Liver (tissue), 9 donors: ENCODE results near the gene AK3. TPM values are rescaled to one million over a fixed set of nuclear protein-coding genes. Genes with fewer than 3 reads are reported as not detected.

ENCODE experiments used
- DNase-seq: peaks from one replicate; pipeline ENCODE4 v3.0.0-alpha.2; 2017; ENCODE audit warnings: low spot score
- H3K27ac ChIP-seq, 2 donors: one replicate each; pipeline ENCODE4 v1.7.0; 2013; ENCODE audit warnings: inconsistent platforms in 2 of 2, low read length in 2 of 2, control low read depth in 1 of 2, low read depth in 1 of 2, mild to moderate bottlenecking in 1 of 2
- H3K27me3 ChIP-seq, 4 donors: one replicate each; pipeline versions ENCODE4 v1.6.1 to v1.7.0; 2013; ENCODE audit warnings: low read length in 3 of 4, inconsistent platforms in 1 of 4, mild to moderate bottlenecking in 1 of 4, moderate library complexity in 1 of 4; ENCODE audit not compliant: control insufficient read depth in 4 of 4, insufficient read depth in 4 of 4
- H3K36me3 ChIP-seq, 4 donors: one replicate each; pipeline versions ENCODE4 v1.6.1 to v1.7.0; 2013; ENCODE audit warnings: low read length in 3 of 4, mild to moderate bottlenecking in 3 of 4, low read depth in 1 of 4, moderate library complexity in 1 of 4; ENCODE audit not compliant: control insufficient read depth in 4 of 4, insufficient read depth in 3 of 4
- H3K4me1 ChIP-seq, 4 donors: one replicate each; pipeline versions ENCODE4 v1.6.1 to v1.7.0; 2013; ENCODE audit warnings: low read length in 3 of 4, mild to moderate bottlenecking in 3 of 4, moderate library complexity in 1 of 4; ENCODE audit not compliant: control insufficient read depth in 4 of 4, insufficient read depth in 4 of 4
- H3K4me3 ChIP-seq, 3 donors: one replicate each; pipeline versions ENCODE4 v1.6.1 to v1.7.0; 2013; ENCODE audit warnings: low read length in 3 of 3, control low read depth in 1 of 3, low read depth in 1 of 3, mild to moderate bottlenecking in 1 of 3
- H3K9ac ChIP-seq, 2 donors: one replicate each; pipeline ENCODE4 v1.7.0; 2013; ENCODE audit warnings: low read length in 2 of 2, mild to moderate bottlenecking in 2 of 2, moderate library complexity in 2 of 2, control low read depth in 1 of 2, low read depth in 1 of 2
- H3K9me3 ChIP-seq, 4 donors: one replicate each; pipeline versions ENCODE4 v1.6.1 to v1.7.0; 2013; ENCODE audit warnings: low read length in 3 of 4; ENCODE audit not compliant: control insufficient read depth in 4 of 4
- ATF3 ChIP-seq: IDR thresholded peaks from 2 replicates; pipeline ENCODE4 v1.6.1; 2016; ENCODE audit warnings: antibody characterized with exemption
- EGR1 ChIP-seq, 2 donors: IDR thresholded peaks; 2 replicates each; pipeline ENCODE4 v1.6.1; 2016 to 2018; ENCODE audit warnings: antibody characterized with exemption in 2 of 2, low read depth in 2 of 2
- FOXA1 ChIP-seq: IDR thresholded peaks from 2 replicates; pipeline ENCODE4 v1.6.1; 2016; ENCODE audit warnings: antibody characterized with exemption
- FOXA2 ChIP-seq: IDR thresholded peaks from 2 replicates; pipeline ENCODE4 v1.6.1; 2016; ENCODE audit warnings: antibody characterized with exemption
- GABPA ChIP-seq, 2 donors: IDR thresholded peaks in 1 of 2; conservative IDR thresholded peaks in 1 of 2; 2 replicates each; pipeline ENCODE4 v1.6.1; 2016; ENCODE audit warnings: antibody characterized with exemption in 2 of 2, mild to moderate bottlenecking in 1 of 2, moderate library complexity in 1 of 2
- HNF4A ChIP-seq, 2 donors: conservative IDR thresholded peaks; 2 replicates each; pipeline ENCODE4 v1.6.1; 2016; ENCODE audit warnings: antibody characterized with exemption in 2 of 2, mild to moderate bottlenecking in 2 of 2
- HNF4G ChIP-seq: IDR thresholded peaks from 2 replicates; pipeline ENCODE4 v1.6.1; 2016; ENCODE audit warnings: antibody characterized with exemption
- JUND ChIP-seq, 2 donors: IDR thresholded peaks; 2 replicates each; pipeline ENCODE4 v1.6.1; 2016; ENCODE audit warnings: antibody characterized with exemption in 2 of 2
- MAX ChIP-seq: IDR thresholded peaks from 2 replicates; pipeline ENCODE4 v1.6.1; 2016; ENCODE audit warnings: antibody characterized with exemption
- NR2F2 ChIP-seq: IDR thresholded peaks from 2 replicates; pipeline ENCODE4 v1.6.1; 2016; ENCODE audit warnings: antibody characterized with exemption
- RAD21 ChIP-seq, 2 donors: IDR thresholded peaks; 2 replicates each; pipeline ENCODE4 v1.6.1; 2016; ENCODE audit warnings: antibody characterized with exemption in 2 of 2, mild to moderate bottlenecking in 2 of 2
- RXRA ChIP-seq, 2 donors: IDR thresholded peaks; 2 replicates each; pipeline ENCODE4 v1.6.1; 2017 to 2018; ENCODE audit warnings: antibody characterized with exemption in 2 of 2, mild to moderate bottlenecking in 1 of 2
- SP1 ChIP-seq: IDR thresholded peaks from 2 replicates; pipeline ENCODE4 v1.6.1; 2018; ENCODE audit warnings: antibody characterized with exemption, mild to moderate bottlenecking
- TAF1 ChIP-seq: conservative IDR thresholded peaks from 2 replicates; pipeline ENCODE4 v1.6.1; 2016; ENCODE audit warnings: antibody characterized with exemption, mild to moderate bottlenecking
- YY1 ChIP-seq: IDR thresholded peaks from 2 replicates; pipeline ENCODE4 v1.6.1; 2016; ENCODE audit warnings: antibody characterized with exemption, mild to moderate bottlenecking
- WGBS: extraction: QIAGEN DNeasy Blood & Tissue Kit; methylation state at CpG from one replicate; pipeline ENCODE4 v1.1.7; 2013; 5-methylcytosine and 5-hydroxymethylcytosine counted together
- polyA plus RNA-seq, 2 donors: library from polyadenylated mRNA; stranded (reverse) in 1 of 2; unstranded in 1 of 2; fragments of 200-250 nt in 1 of 2; fragments of >200 nt in 1 of 2; fragmentation: Nextera tagmentation in 1 of 2; extraction: Ambion mirVana in 1 of 2; gene quantifications; one replicate each; pipeline versions ENCODE4 v1.2.1 to v1.2.3, GENCODE V29; 2013 to 2015
- total RNA-seq, 2 donors: library from RNA; depleted of rRNA; stranded (reverse); fragments of >200 nt; gene quantifications; one replicate each; pipeline ENCODE4 v1.2.3, GENCODE V29; 2014
- TF ChIP-seq, protein P1 (sequence below): fragments of 150-350 bp; IDR thresholded peaks from 2 replicates; pipeline ENCODE4 v1.5.1; 2017; ENCODE audit warnings: improper control_type of control experiment, low read depth, low read length; ENCODE audit not compliant: missing input control
- TF ChIP-seq, protein P2 (sequence below): IDR thresholded peaks from 2 replicates; pipeline ENCODE4 v1.6.1; 2016; ENCODE audit warnings: antibody characterized with exemption
- TF ChIP-seq, protein P3 (sequence below): IDR thresholded peaks from 2 replicates; pipeline ENCODE4 v1.6.1; 2016; ENCODE audit warnings: antibody characterized with exemption, mild to moderate bottlenecking
- donor health status: healthy.
- donor health status: healthy.
- donor health status: healthy.
- donor health status: healthy.
- donor health status: healthy.

Gene AK3
- total and polyA plus RNA-seq, 4 donors: 70.6 to 181 (median 101) TPM

- H3K27ac ChIP-seq: no peak overlapping the region
- H3K4me3 ChIP-seq: no peak overlapping the region
- peak overlapping the region in 1 of 2 donors; percentile 26 for H3K9ac ChIP-seq
- H3K27me3 ChIP-seq: no peaks in the 10 kb centered on the region
- TF ChIP-seq, protein P1, sequence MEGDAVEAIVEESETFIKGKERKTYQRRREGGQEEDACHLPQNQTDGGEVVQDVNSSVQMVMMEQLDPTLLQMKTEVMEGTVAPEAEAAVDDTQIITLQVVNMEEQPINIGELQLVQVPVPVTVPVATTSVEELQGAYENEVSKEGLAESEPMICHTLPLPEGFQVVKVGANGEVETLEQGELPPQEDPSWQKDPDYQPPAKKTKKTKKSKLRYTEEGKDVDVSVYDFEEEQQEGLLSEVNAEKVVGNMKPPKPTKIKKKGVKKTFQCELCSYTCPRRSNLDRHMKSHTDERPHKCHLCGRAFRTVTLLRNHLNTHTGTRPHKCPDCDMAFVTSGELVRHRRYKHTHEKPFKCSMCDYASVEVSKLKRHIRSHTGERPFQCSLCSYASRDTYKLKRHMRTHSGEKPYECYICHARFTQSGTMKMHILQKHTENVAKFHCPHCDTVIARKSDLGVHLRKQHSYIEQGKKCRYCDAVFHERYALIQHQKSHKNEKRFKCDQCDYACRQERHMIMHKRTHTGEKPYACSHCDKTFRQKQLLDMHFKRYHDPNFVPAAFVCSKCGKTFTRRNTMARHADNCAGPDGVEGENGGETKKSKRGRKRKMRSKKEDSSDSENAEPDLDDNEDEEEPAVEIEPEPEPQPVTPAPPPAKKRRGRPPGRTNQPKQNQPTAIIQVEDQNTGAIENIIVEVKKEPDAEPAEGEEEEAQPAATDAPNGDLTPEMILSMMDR: peak; percentile 81
- TF ChIP-seq GABPA (IDR thresholded peaks at IDR 0.05 in 1 of 2, conservative IDR thresholded peaks at IDR 0.05 in 1 of 2) (no peak), ATF3 (no peak), FOXA1 (peak; percentile 52), HNF4A (conservative IDR thresholded peaks at IDR 0.05) (peak in 1 of 2 donors; percentile 18), TAF1 (no peak), HNF4G (no peak), FOXA2 (peak; percentile 55), MAX (no peak), RAD21 (IDR thresholded peaks at IDR 0.05) (peak; percentile 95 to 97), YY1 (no peak), JUND (IDR thresholded peaks at IDR 0.05) (no peak)
- H3K36me3 ChIP-seq: no peaks in the 10 kb centered on the region
- H3K4me1 ChIP-seq: peaks cover 0 to 10% (median 3%) of the 10 kb centered on the region in 4 donors
- DNase-seq: peak; percentile 88
- H3K9me3 ChIP-seq: no peaks in the 10 kb centered on the region
- WGBS: 26% methylated on average over 22 of the region's 22 CpGs
Measured at GRCh38 chr9:4762108-4762885, 21.3 kb upstream of the AK3 start.

GRCh38 chr9:4760122-4760521, 19.1 kb upstream of the AK3 start:
- TF ChIP-seq HNF4A (conservative IDR thresholded peaks at IDR 0.05): no peak
- TF ChIP-seq ATF3: no peak
- no peak for TF ChIP-seq RXRA (IDR thresholded peaks at IDR 0.05)
- no peak for TF ChIP-seq GABPA (IDR thresholded peaks at IDR 0.05 in 1 of 2, conservative IDR thresholded peaks at IDR 0.05 in 1 of 2)
- no peak for TF ChIP-seq NR2F2
- no peak for TF ChIP-seq HNF4G
- TF ChIP-seq, protein P2, sequence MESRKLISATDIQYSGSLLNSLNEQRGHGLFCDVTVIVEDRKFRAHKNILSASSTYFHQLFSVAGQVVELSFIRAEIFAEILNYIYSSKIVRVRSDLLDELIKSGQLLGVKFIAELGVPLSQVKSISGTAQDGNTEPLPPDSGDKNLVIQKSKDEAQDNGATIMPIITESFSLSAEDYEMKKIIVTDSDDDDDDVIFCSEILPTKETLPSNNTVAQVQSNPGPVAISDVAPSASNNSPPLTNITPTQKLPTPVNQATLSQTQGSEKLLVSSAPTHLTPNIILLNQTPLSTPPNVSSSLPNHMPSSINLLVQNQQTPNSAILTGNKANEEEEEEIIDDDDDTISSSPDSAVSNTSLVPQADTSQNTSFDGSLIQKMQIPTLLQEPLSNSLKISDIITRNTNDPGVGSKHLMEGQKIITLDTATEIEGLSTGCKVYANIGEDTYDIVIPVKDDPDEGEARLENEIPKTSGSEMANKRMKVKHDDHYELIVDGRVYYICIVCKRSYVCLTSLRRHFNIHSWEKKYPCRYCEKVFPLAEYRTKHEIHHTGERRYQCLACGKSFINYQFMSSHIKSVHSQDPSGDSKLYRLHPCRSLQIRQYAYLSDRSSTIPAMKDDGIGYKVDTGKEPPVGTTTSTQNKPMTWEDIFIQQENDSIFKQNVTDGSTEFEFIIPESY: no peak
- TF ChIP-seq, protein P1: no peak
- TF ChIP-seq FOXA2: no peak
- TF ChIP-seq TAF1: no peak
- TF ChIP-seq YY1: no peak
- no peak for TF ChIP-seq EGR1 (IDR thresholded peaks at IDR 0.05; ENCODE audit: low read depth in 2 of 2)
- no peak for TF ChIP-seq JUND (IDR thresholded peaks at IDR 0.05)
- TF ChIP-seq MAX: no peak
- no peak for TF ChIP-seq SP1
- TF ChIP-seq, protein P3, sequence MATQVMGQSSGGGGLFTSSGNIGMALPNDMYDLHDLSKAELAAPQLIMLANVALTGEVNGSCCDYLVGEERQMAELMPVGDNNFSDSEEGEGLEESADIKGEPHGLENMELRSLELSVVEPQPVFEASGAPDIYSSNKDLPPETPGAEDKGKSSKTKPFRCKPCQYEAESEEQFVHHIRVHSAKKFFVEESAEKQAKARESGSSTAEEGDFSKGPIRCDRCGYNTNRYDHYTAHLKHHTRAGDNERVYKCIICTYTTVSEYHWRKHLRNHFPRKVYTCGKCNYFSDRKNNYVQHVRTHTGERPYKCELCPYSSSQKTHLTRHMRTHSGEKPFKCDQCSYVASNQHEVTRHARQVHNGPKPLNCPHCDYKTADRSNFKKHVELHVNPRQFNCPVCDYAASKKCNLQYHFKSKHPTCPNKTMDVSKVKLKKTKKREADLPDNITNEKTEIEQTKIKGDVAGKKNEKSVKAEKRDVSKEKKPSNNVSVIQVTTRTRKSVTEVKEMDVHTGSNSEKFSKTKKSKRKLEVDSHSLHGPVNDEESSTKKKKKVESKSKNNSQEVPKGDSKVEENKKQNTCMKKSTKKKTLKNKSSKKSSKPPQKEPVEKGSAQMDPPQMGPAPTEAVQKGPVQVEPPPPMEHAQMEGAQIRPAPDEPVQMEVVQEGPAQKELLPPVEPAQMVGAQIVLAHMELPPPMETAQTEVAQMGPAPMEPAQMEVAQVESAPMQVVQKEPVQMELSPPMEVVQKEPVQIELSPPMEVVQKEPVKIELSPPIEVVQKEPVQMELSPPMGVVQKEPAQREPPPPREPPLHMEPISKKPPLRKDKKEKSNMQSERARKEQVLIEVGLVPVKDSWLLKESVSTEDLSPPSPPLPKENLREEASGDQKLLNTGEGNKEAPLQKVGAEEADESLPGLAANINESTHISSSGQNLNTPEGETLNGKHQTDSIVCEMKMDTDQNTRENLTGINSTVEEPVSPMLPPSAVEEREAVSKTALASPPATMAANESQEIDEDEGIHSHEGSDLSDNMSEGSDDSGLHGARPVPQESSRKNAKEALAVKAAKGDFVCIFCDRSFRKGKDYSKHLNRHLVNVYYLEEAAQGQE: no peak
- no peak for TF ChIP-seq FOXA1
- TF ChIP-seq RAD21 (IDR thresholded peaks at IDR 0.05): no peak
- no peak for DNase-seq
- no peaks in the 10 kb centered on the region for H3K27me3 ChIP-seq
- no peak overlapping the region for H3K4me3 ChIP-seq
- no peak overlapping the region for H3K9ac ChIP-seq
- H3K9me3 ChIP-seq: no peaks in the 10 kb centered on the region
- no peak overlapping the region for H3K27ac ChIP-seq
- WGBS: 87% methylated on average over 3 of the region's 3 CpGs
- no peaks in the 10 kb centered on the region for H3K36me3 ChIP-seq
- H3K4me1 ChIP-seq: peaks cover 0 to 10% (median 3%) of the 10 kb centered on the region in 4 donors
